HG02678 (cell line): ENCODE data around the gene ZBTB21.

ENCODE experiments used
- ATAC-seq: cut with Tn5 transposase; IDR thresholded peaks from one replicate; pipeline ENCODE4 v1.9.1; 2021; ENCODE audit warnings: mild to moderate bottlenecking, moderate library complexity; ENCODE audit not compliant: unreplicated experiment

ZBTB21 gene

DNA sequence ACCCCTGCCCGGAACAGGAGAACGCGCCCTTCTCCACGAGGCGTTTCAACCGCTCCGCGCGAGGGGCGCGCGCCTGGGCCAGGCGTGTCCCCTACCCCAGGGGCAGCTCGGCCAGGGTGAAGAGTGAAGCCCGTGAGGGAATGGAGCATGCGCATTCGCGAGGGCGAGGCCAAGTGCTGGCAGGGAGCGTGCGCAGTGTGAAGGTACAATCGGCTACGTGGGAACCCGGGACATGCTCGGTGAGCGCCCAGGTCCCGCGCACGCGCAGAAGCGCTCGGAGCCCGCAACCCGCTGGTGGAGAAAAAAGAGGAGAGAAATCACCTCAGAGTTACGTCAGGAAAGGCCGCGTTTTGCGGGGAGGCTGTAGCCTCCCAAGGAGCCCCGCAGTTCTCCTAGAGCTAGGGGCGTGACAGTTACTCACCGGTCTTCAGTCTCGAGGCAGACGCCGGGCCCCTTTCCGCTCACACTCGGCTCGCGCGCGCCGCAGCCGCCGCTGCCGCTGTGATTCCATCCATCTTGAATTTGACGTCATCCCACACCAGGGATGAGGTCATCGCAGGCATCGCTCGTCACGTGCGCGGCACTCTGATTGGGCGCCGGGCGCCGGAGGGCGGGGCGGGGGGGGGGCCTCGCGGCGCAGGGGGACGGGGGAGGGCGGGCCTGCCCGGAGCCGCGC is at the start of gene ZBTB21:
Gene ZBTB21, minus strand, starts transcription at position 530 of the 676 bp plus-strand sequence. CDS start 16,265 bp downstream, outside the sequence.
- peak; percentile 76 for ATAC-seq

DNA sequence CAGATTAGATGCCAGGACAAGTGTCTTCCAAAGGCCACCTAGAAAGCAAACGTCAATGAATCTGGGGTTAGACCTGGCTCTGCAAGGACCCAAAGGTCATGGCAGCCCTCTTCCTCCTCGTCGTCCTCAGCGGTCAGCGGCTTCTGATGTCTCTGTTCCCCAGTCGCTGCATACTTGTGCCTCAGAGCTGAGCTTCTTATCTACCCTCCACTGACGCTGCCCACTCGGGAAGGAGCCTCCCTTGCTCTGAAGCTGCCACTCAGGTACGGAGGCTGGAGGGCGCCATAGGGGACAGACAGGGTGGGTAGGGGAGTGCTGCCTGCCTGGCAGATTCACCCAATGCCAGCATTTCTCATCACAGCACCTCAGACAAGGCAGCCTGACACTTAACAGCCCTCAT is 49.6 kb upstream of the ZBTB21 start:
- ATAC-seq, result no peak

DNA sequence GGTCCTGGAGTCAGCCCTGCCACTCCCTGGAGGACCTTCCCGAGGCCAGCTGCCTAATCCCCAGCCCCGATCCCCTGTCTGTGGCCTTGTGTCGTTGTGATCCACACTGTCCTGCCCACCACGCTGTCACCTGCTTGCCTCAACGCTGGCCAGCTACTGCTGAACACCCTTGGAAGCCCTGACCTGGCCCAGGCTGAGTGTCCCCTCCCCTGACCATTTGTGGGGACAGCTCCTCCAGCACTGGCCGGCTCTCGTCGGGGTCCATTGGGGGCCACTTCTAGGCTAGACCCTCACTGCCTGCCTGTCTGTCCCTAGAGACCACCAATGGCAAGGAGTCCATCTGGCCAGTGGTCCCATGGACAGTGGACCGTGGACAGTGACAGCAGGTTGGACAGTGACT is 49.0 kb upstream of the ZBTB21 start:
- ATAC-seq, result no peak

DNA sequence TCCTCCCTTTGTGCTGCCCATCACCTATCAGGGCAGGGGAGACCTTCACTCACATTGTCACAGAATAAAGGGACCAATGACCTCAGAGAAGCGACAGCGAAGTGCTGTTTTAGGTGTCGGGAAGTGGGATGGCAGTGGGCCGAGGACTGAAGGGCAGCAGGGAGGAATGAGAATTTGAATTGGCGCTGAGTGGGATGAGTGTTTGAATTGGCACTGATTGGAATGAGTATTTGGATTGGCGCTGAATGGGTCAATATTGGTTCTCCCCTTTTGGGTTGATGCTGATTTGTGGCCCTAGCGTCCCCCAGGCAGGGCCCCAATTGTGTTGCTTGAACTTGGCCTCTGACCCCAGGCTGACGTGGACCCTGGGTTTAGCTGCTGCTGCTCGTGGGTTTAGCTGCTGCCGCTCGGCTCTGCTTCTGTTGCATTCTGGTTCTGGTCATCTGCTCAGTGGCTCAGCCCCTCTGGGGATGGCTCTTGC is 48.5 kb upstream of the ZBTB21 start:
- no peak for ATAC-seq

DNA sequence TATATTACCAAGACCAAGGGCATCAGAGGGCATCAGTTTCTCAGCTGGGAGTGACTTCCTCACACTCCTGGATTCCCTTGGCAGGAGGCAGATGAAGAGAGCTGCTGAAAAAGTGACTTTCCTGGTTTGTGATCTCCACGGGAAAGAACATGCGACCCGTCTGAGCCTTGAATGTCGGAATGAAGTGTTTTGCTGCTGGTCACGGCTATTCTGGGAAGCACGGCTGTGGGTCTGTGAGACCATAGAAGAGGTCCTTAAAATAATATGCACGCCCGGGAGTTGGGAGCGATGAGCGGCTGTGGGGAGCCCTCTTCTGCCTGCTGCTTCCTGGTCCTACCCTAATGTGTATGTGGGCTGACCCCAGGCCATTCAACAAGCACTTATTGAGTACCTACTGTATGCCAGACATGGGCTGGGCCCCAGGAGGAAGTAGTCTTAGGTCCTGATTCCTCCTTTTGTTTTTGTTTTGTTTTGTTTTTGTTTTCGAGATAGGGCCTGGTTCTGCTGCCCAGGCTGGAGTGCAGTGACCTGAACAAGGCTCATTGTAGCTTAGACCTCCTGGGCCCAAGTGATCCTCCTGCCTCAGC is 47.8 kb upstream of the ZBTB21 start:
- ATAC-seq, result no peak

DNA sequence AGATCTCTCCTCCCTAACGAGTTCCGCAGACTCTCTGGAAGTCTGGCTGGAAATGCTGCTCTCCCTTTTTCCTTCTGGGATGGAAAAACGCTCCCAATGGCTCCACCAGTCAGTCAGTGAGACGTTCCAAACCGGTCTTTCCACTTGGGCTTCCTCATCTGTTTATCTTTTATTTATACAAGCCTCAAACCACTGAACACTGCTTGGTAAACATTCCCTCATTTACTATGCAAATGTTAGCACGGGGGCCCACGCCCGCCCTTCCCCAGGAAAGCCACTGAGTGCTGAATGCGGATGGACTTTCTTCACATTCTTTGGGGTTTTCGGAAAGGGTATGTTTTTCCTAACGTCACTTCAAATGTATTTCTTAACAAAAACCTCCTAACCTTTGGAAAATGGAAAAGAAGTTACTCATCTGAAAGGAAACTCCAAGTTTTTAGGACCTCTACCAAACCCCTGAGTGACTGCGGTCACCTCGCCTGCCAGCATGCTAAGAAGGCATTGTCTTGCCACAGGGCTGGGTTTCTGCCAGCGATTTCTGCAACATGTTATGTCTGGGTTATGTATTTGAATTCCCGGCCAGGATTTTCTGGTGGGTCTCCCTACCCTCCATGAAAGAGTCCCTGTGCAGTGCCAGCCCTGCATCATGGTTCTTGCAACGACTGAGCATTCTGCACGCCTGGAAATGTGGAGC is 47.0 kb upstream of the ZBTB21 start:
- no peak for ATAC-seq

DNA sequence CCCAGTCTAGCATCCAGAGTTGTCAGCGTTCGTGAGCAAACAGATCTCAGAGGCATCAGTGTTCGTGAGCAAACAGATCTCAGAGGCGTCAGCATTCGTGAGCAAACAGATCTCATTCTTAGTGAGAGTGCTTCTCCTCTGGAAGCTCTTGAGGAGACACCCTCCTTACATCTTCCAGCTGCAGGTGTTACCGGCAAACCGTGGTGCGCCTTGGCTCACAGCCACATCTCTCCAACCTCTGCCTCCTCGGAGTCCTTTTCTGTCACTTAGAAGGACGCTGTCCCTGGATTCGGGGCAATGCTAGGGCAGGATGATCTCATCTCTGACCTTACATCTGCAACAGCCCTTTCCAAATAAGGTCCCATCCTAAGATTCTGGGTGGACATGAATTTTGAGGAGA is 46.3 kb upstream of the ZBTB21 start:
- no peak for ATAC-seq

DNA sequence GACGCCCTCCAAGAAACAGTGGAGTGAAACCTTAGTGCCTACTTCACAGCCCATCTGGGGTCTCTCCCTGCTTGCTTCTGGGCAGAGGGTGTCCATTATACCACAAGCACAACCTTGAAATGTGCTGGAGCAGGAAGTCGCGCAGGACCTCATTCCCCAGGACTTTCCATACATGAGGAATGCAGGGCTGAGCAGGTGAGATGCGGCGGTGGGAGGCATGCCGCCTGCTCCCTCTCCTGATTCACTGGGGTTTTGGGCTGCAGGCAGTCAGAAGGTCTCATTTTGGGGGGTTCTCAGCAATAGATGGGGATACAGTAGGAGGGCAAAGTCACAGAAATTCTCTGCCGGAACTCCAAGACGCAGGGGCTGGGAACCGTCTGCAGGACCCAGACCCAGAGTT is 45.3 kb upstream of the ZBTB21 start:
- no peak for ATAC-seq

DNA sequence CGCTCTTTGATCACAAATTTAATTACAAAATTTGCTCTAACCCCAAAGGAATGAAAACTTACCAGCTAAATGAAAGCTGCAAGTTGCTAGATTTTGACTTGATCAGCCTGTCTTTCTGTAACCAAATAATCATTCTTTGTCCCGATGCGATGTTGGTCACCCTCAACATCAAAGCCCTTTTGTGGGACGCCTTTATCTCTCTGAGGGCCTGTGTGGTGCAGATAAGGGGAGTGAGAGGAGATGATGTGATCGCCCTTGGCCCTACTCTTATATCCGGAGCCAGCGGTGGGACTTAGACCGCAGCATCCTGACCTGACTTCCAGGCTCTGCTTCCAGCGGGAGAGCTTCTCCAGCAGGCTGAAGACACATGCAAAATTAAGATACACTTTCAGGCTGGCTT is 41.6 kb upstream of the ZBTB21 start:
- no peak for ATAC-seq

DNA sequence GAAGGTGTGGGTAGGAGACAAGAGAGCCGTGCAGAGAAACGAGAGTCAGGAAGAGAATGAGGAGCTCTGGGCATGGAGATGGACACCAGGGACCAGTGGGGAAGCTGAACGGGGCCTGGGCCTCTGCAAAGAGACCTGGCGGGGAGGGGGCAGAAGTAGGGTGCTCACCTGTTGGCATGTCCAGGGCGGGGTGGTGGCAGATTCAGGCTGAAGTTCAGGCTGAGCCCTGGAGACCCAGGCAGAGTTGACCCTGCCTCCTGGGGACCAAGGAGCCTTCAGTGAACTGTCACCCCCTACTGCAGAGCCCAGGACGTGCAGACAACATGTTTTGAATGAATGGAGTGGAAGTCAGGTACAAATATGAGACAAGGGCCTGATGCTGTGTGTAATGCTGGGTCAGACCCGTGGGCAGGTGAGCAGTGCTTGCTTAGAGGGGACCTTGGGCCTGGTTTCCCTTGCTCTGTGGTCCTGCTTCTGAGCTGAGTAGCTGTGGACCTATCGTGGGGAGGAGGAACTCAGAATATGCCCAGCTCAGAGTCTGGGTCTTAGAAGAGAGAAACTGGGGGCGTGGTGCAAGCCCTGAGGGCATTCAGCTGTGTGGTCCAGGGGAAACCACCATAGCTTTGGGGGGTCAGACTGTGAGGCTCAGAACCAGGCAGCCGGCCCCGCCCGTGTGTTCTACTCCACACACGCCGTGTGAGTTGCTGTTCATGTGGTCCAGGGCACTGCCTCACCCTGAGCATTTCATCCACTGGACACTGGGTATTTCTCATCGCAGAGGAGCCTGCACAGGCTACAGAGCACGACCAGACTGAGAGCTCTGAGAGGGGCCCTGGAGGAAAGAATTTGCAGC is 39.6 kb upstream of the ZBTB21 start:
- ATAC-seq, result no peak

DNA sequence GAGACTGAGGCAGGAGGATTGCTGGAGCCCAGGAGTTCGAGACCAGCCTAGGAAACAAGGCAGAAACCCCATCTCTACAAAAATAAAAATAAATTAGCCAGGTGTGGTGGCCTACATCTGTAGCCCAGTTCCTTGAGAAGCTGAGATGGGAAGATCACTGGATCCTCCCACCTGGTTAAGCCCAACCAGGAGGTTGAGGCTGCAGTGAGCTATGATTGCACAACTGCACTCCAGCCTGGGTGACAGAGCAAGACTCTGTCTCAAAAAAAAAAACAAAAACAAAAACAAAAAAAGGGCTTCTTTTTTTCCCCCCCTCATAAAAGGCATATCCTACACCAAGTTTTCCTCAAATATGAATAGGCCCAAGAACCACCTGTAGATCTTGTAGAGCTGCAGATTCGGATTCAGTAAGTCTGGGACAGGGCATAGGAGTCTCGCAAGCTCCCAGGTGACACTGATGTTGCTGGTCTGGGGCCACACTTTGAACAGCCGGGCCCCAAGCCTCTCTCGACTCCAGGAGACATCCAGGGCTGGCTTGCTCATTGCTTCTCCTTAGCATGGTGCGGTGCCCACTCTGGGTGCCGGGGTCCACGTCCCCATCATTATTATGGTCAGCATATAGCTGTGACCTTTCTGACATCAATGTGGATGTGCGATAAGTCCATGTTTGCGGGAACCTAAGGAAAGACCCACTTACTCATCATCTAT is 38.9 kb upstream of the ZBTB21 start:
- ATAC-seq, result no peak

DNA sequence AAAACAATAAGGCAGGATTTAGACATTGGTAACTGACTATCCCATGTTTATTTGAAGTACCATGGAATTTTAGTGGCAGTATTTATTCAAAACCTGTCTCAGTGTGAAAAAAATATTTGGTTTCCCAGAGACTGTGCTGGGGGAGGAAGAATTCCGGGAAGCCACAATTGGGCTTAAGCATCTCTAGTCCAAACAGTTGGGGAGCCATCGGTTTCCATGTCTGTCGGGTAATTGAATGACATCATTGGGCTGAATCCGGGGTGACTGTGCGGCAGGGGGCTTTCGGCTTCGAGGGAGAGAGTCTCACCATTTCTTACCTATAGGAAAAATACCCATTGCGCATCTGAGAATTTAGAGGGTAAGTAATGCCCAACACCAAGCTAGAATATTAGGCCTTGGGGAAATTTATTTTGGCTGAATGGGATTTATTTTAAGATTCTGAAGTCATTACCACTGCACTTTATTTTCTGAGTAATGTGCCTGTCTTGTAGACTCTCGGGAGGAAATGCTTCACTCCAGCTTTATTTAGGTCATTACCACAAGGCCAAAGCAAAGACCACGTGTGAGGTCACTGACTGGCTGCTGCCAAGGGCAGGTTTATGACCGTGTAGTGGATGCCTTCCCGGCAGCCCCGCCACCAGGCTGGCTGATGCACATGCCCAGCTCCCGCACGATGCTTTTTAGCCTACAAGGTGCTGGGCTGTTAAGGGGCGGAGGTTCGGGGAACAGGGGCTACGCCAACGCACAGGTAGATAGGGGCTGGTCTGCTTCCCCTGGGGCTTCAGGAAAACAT is 37.9 kb upstream of the ZBTB21 start:
- no peak for ATAC-seq

DNA sequence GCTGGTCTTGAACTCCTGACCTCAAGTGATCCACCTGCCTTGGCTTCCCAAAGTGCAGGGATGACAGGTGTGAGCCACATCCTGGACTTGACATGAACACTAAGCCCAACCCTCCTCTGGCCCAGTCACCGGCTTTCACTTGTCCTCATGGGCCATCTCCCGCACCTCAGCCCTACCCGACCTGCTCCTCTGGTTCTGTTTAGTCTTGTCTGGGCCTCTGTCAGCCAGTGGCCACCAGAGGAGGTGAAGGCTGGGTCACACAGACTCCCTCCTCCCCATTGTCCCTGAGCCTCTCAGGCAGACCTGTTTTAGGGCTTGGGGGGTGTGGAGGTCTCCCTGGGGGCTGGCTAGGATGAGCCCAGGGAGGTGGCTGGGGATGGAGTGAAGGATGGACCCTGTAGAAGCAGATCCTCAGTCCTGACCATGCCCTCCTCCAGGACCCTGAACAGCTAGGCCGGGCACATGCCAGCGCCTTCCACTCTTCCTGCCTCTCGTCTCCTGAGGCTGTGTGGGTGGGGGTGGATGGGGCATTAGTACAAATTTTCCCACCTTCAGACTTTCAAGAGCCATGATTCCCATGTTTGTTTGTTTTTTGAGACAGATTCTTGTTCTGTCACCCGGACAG is 34.8 kb upstream of the ZBTB21 start:
- no peak for ATAC-seq

DNA sequence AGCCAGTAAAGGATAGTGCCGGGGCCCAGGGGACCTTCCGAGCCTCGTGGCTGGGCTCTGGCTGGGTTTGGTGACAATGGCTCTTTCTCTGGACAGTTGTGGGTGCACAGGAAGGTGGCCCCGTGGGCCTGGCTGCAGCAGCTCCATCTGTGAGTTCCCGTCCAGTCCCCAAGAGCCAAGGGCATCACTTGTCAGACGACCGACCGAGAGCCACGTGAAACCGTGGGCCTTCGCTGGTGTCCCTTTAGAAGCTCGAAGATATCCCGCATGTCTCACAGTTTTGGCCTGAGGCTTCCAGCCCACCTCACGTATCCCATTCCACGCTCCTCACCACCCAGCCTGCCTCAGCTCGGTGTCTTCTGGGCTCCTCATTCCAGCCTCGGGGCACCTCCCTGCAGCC is 33.8 kb upstream of the ZBTB21 start:
- no peak for ATAC-seq

DNA sequence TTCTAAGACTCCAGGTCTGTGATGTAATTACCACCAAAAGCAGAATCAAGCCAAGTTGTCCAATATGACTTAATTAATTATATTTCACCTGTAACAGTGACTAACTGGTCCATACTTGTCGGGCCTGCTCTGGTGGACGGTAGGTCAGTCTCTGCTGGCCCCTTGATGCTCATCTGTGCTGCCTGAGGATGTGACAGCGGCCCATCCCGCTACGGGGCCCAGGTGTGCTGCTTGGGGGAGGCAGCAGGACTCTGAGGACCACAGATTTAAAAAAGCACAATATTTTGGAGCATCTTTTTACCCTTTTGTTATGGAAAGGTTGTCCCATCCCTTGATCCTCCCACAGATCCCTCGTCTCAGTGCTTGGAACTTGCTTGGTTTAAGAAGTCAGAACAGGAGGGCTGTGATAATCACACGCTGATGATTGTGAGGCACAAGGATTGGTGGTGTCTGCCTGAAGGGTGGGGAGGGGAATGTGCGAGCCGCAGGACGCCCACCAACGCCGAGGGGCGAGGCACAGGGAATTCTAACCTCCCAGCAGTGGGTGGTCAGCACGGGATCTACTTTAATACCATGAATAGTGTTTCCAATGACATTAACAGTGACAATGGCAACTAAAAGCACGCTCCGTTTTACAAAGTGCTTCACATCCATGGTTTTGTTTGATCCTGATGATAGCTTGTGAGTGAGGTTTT is 33.2 kb upstream of the ZBTB21 start:
- ATAC-seq, result no peak

DNA sequence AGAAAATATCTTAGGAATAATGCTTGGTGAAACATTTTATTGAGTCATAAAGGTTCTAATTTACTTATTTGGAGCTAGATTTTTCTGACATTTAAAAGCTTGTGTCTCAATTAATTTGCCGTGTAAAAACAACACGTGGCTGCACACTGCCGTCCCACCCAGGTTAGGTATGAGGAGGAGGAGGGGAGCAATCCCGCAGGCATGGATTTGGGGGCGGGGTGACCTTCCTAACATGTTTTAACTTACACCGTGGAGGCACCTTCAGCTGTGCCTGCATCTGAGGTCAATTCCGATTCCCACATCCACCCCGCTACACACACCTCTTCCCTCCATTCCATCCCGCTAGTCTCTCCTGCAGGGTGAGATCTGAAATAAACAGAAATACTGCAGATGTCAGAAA is 32.5 kb upstream of the ZBTB21 start:
- ATAC-seq, result no peak

DNA sequence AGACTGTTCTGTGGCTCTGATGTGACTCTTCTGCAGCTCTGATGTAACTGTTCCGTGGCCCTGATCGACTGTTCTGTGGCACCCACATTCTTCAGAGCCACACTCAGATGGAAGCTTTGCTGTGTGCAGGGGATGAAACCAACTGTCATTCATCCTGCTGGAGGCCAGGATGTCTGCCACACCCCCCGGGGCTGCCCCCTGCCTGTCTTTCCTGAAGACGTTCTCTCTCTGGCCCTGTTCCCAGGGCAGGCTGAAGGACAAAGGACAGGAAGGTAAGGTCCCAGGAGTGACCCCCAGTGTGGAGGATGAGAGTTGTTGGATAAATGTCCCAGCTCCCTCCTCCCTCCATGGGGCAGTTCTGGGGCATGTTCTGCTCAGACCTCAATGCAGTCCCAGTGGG is 31.6 kb upstream of the ZBTB21 start:
- ATAC-seq, result no peak

DNA sequence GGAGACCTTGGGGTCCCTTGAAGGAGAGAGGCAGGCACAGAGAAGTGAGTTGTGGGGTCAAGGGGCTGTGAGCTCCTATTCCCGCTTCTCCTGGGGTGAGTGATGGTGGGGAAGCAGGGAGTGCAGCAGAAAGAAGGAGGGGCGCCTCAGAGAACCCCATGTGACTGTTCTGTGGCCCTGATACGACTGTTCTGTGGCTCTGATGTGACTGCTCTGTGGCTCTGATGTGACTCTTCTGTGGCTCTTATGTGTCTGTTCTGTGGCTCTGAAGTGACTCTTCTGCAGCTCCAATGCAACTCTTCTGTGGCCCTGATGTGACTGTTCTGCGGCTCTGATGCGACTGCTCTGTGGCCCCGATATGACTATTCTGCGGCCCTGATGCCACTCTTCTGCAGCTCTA is 31.1 kb upstream of the ZBTB21 start:
- ATAC-seq, result no peak
